ENCODE data around the gene PARP8. TPM values are rescaled to one million over a fixed set of nuclear protein-coding genes. Genes with fewer than 3 reads are reported as not detected.
"Not testable (repeated sequence)": the region's sequence is repeated elsewhere in the genome, so short reads cannot be mapped to it uniquely, and the experiment has no call there.

PARP8 gene
- total RNA-seq, 1 donor from 2014 or later, result 5.2 TPM

- peak; percentile 68 for ATAC-seq (ENCODE audit: poor library complexity)
- no peak for DNase-seq
- intact Hi-C loops (cut with DNase I), result no loop called here
Observed at GRCh38 chr5:50751064-50751657, 84.7 kb downstream of the PARP8 start.

GRCh38 chr5:50752800-50753199 lies 86.4 kb downstream of the PARP8 start:
- intact Hi-C loops (cut with DNase I), result no loop called here

GRCh38 chr5:50759526-50760270 lies 93.3 kb downstream of the PARP8 start:
- DNase-seq, result no peak
- intact Hi-C loops (cut with DNase I), result no loop called here
- ATAC-seq (ENCODE audit: poor library complexity), result no peak

More at GRCh38 chr5:50752800-50753199, 86.4 kb downstream of the PARP8 start:
- ATAC-seq (ENCODE audit: poor library complexity) (no peak), DNase-seq (no peak)

GRCh38 chr5:50763351-50763750 lies 96.9 kb downstream of the PARP8 start:
- ATAC-seq (ENCODE audit: poor library complexity) (no peak), DNase-seq (no peak)
- intact Hi-C loops (cut with DNase I), result no loop called here

- ATAC-seq (ENCODE audit: poor library complexity) (no peak), DNase-seq (no peak)
- intact Hi-C loops (cut with DNase I), result no loop called here
Observed at GRCh38 chr5:50763846-50764245, 97.4 kb downstream of the PARP8 start.

- DNase-seq (no peak), ATAC-seq (ENCODE audit: poor library complexity) (no peak)
- intact Hi-C loops (cut with DNase I), result no loop called here
Observed at GRCh38 chr5:50766042-50766441, 99.6 kb downstream of the PARP8 start.

GRCh38 chr5:50766462-50766861 lies 100.0 kb downstream of the PARP8 start:
- ATAC-seq (ENCODE audit: poor library complexity) (no peak), DNase-seq (no peak)
- intact Hi-C loops (cut with DNase I), result no loop called here

GRCh38 chr5:50766967-50767366 lies 100.5 kb downstream of the PARP8 start:
- ATAC-seq (ENCODE audit: poor library complexity) (no peak), DNase-seq (no peak)
- intact Hi-C loops (cut with DNase I), result no loop called here

GRCh38 chr5:50767588-50767987 lies 101.2 kb downstream of the PARP8 start:
- intact Hi-C loops (cut with DNase I), result no loop called here
- DNase-seq, result no peak
- no peak for ATAC-seq (ENCODE audit: poor library complexity)

- intact Hi-C loops (cut with DNase I), result no loop called here
- DNase-seq (no peak), ATAC-seq (ENCODE audit: poor library complexity) (no peak)
Observed at GRCh38 chr5:50768634-50769033, 102.2 kb downstream of the PARP8 start.

GRCh38 chr5:50770441-50770840 lies 104.0 kb downstream of the PARP8 start:
- DNase-seq (no peak), ATAC-seq (ENCODE audit: poor library complexity) (no peak)
- intact Hi-C loops (cut with DNase I), result no loop called here

- ATAC-seq (ENCODE audit: poor library complexity); DNase-seq; intact Hi-C loops (cut with DNase I): not testable (repeated sequence)
Observed at GRCh38 chr5:50774446-50775175, 108.2 kb downstream of the PARP8 start.

- intact Hi-C loops (cut with DNase I), result no loop called here
- DNase-seq (no peak), ATAC-seq (ENCODE audit: poor library complexity) (no peak)
Observed at GRCh38 chr5:50786073-50786472, 119.6 kb downstream of the PARP8 start.

- intact Hi-C loops (cut with DNase I), result no loop called here
- ATAC-seq (ENCODE audit: poor library complexity) (no peak), DNase-seq (no peak)
Observed at GRCh38 chr5:50791813-50792212, 125.4 kb downstream of the PARP8 start.

GRCh38 chr5:50792843-50793242 lies 126.4 kb downstream of the PARP8 start:
- ATAC-seq (ENCODE audit: poor library complexity) (no peak), DNase-seq (no peak)
- intact Hi-C loops (cut with DNase I), result no loop called here

- intact Hi-C loops (cut with DNase I), result no loop called here
- no peak for ATAC-seq (ENCODE audit: poor library complexity)
- DNase-seq, result no peak
Observed at GRCh38 chr5:50794812-50795211, 128.4 kb downstream of the PARP8 start.

- ATAC-seq (ENCODE audit: poor library complexity) (no peak), DNase-seq (no peak)
- intact Hi-C loops (cut with DNase I), result no loop called here
Observed at GRCh38 chr5:50798002-50798401, 131.6 kb downstream of the PARP8 start.

GRCh38 chr5:50799596-50799995 lies 133.2 kb downstream of the PARP8 start:
- DNase-seq (no peak), ATAC-seq (ENCODE audit: poor library complexity) (no peak)
- intact Hi-C loops (cut with DNase I), result no loop called here

GRCh38 chr5:50800410-50800809 lies 134.0 kb downstream of the PARP8 start:
- DNase-seq, result no peak
- intact Hi-C loops (cut with DNase I), result no loop called here
- no peak for ATAC-seq (ENCODE audit: poor library complexity)

GRCh38 chr5:50807661-50808060 lies 141.2 kb downstream of the PARP8 start:
- intact Hi-C loops (cut with DNase I), result no loop called here
- DNase-seq, result no peak
- ATAC-seq (ENCODE audit: poor library complexity), result peak; percentile 48

Measured in Right ventricle myocardium superior (tissue), 1 donor.